Liver (tissue), 3 donors: ENCODE data around the gene PRELID2.

Source experiments
- JUND ChIP-seq, 2 donors: IDR thresholded peaks; 2 replicates each; pipeline ENCODE4 v1.6.1; 2016; ENCODE audit warnings: antibody characterized with exemption in 2 of 2
- SP1 ChIP-seq: IDR thresholded peaks from 2 replicates; pipeline ENCODE4 v1.6.1; 2018; ENCODE audit warnings: antibody characterized with exemption, mild to moderate bottlenecking
- TF ChIP-seq, protein P1 (sequence below): fragments of 150-350 bp; IDR thresholded peaks from 2 replicates; pipeline ENCODE4 v1.5.1; 2017; ENCODE audit warnings: improper control_type of control experiment, low read depth, low read length; ENCODE audit not compliant: missing input control
- donor health status: healthy.
- donor health status: healthy.

DNA sequence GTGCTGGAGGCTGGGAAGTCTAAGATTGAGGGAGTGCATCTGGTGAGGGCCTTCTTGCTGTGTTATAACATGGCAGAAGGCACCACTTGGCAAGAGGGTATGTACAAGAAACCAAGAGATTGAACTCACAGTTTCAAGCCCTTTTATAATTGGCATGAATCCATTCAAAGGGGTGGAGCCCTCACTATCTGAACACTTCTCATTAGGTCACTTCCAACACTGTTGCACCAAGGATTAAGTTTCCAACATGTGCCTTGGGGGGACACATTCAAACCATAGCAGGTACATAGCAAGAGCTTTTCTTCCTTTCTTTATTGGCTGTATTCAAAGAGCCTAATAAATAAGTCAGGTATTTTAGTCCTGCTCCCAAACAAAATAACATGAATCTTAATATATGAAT is 62.7 kb downstream of the PRELID2 start:
- TF ChIP-seq SP1 (no peak), JUND (IDR thresholded peaks at IDR 0.05) (no peak)
- TF ChIP-seq, protein P1, sequence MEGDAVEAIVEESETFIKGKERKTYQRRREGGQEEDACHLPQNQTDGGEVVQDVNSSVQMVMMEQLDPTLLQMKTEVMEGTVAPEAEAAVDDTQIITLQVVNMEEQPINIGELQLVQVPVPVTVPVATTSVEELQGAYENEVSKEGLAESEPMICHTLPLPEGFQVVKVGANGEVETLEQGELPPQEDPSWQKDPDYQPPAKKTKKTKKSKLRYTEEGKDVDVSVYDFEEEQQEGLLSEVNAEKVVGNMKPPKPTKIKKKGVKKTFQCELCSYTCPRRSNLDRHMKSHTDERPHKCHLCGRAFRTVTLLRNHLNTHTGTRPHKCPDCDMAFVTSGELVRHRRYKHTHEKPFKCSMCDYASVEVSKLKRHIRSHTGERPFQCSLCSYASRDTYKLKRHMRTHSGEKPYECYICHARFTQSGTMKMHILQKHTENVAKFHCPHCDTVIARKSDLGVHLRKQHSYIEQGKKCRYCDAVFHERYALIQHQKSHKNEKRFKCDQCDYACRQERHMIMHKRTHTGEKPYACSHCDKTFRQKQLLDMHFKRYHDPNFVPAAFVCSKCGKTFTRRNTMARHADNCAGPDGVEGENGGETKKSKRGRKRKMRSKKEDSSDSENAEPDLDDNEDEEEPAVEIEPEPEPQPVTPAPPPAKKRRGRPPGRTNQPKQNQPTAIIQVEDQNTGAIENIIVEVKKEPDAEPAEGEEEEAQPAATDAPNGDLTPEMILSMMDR, result no peak
